ENCODE results near the gene IGF1R.

- TF ChIP-seq POLR2A (IDR thresholded peaks at IDR 0.05; ENCODE audit: low read length), result no peak
- TF ChIP-seq GATA1 (IDR thresholded peaks at IDR 0.05; ENCODE audit: low read depth, low read length), result no peak
These were observed 235.1 kb downstream of the IGF1R start for GRCh38 chr15:98883478-98883877.
